PFSK-1 (cell line): ENCODE results near the gene MID2.

ENCODE experiments used
- POLR2AphosphoS5 ChIP-seq: IDR thresholded peaks from 2 replicates; pipeline ENCODE4 v1.6.1; 2012; ENCODE audit warnings: low read depth, mild to moderate bottlenecking, control low read depth, low read length, moderate library complexity
- SIN3A ChIP-seq: IDR thresholded peaks from 2 replicates; pipeline ENCODE4 v1.6.1; 2012; ENCODE audit warnings: mild to moderate bottlenecking, low read length, moderate library complexity, borderline replicate concordance; ENCODE audit not compliant: insufficient read depth
- TAF1 ChIP-seq: IDR thresholded peaks from 2 replicates; pipeline ENCODE4 v1.6.1; 2012; ENCODE audit warnings: low read length, control low read depth, borderline replicate concordance; ENCODE audit not compliant: insufficient read depth
- TF ChIP-seq, protein P1 (sequence below), 2 experiments: IDR thresholded peaks; 2 replicates each; pipeline versions ENCODE4 v1.6.1 to v1.8.0; 2011 to 2012; ENCODE audit warnings: low read depth in 2 of 2, low read length in 2 of 2, control low read depth in 1 of 2, inconsistent platforms in 1 of 2, mild to moderate bottlenecking in 1 of 2, moderate library complexity in 1 of 2; ENCODE audit not compliant: insufficient read depth in 1 of 2

DNA sequence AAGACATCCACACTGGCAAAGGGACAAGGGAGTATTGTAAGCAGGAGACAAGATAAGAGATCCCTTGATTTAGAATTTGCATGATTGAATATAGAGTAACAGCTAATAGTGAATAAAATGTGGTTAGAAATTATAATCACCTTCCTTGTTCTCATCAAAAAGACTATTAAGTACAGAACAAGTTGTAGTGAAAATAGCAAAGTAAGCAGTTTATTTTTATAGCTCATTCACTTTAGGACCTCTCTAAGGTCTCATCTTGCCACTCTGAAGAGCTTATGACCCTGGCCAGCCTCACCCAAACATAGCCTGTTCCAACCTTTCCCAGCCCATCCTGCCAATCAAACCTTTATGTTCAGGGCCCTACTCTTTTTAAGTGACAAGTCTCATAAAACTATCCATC lies 30.6 kb downstream of the MID2 start:
- no peak for TF ChIP-seq POLR2AphosphoS5
- no peak for TF ChIP-seq SIN3A
- no peak for TF ChIP-seq TAF1
- TF ChIP-seq, protein P1, sequence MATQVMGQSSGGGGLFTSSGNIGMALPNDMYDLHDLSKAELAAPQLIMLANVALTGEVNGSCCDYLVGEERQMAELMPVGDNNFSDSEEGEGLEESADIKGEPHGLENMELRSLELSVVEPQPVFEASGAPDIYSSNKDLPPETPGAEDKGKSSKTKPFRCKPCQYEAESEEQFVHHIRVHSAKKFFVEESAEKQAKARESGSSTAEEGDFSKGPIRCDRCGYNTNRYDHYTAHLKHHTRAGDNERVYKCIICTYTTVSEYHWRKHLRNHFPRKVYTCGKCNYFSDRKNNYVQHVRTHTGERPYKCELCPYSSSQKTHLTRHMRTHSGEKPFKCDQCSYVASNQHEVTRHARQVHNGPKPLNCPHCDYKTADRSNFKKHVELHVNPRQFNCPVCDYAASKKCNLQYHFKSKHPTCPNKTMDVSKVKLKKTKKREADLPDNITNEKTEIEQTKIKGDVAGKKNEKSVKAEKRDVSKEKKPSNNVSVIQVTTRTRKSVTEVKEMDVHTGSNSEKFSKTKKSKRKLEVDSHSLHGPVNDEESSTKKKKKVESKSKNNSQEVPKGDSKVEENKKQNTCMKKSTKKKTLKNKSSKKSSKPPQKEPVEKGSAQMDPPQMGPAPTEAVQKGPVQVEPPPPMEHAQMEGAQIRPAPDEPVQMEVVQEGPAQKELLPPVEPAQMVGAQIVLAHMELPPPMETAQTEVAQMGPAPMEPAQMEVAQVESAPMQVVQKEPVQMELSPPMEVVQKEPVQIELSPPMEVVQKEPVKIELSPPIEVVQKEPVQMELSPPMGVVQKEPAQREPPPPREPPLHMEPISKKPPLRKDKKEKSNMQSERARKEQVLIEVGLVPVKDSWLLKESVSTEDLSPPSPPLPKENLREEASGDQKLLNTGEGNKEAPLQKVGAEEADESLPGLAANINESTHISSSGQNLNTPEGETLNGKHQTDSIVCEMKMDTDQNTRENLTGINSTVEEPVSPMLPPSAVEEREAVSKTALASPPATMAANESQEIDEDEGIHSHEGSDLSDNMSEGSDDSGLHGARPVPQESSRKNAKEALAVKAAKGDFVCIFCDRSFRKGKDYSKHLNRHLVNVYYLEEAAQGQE (IDR thresholded peaks at IDR 0.05; ENCODE audit: insufficient read depth in 1 of 2, low read depth in 2 of 2, low read length in 2 of 2): no peak
